Activated T-helper 2 cell treated with anti-CD3 and anti-CD28 coated beads, Interferon-gamma antibody, Interleukin-2, Interleukin-4, amounts not matched to agents 10 μg/mL and 5 μg/mL and 100 μg/mL, durations not matched to agents 14 hours and 24 hours and 36 hours (primary cell): Measurements from ENCODE around the gene OR13A1. TPM values are rescaled to one million over a fixed set of nuclear protein-coding genes. Genes with fewer than 3 reads are reported as not detected.
"Not testable (repeated sequence)": the region's sequence is repeated elsewhere in the genome, so short reads cannot be mapped to it uniquely, and the experiment has no call there.

Experiments used
- DNase-seq: peaks from one replicate; pipeline ENCODE4 v3.0.0; 2021; ENCODE audit warnings: low spot score
- H3K27ac Mint-ChIP-seq: one replicate; pipeline ENCODE4 v1.8.0; 2021; ENCODE audit warnings: mixed read lengths
- H3K27me3 Mint-ChIP-seq: one replicate; pipeline ENCODE4 v1.8.0; 2021; ENCODE audit warnings: low read depth, mixed read lengths
- H3K36me3 Mint-ChIP-seq: one replicate; pipeline ENCODE4 v1.8.0; 2021; ENCODE audit warnings: low read depth, mixed read lengths
- H3K4me1 Mint-ChIP-seq: one replicate; pipeline ENCODE4 v1.8.0; 2021; ENCODE audit warnings: low read depth, mixed read lengths
- H3K4me3 Mint-ChIP-seq: one replicate; pipeline ENCODE4 v1.8.0; 2021; ENCODE audit warnings: low read depth, mild to moderate bottlenecking, moderate library complexity, mixed read lengths
- H3K9me3 Mint-ChIP-seq: one replicate; pipeline ENCODE4 v1.8.0; 2021; ENCODE audit warnings: mixed read lengths
- intact Hi-C: fragments of 100-400 bp; cut with micrococcal nuclease; formaldehyde crosslinking; loops from one replicate; pipeline ENCODE4 v1.15.1; 2023
- total RNA-seq: library from RNA; stranded (reverse); gene quantifications from 2 replicates; pipeline ENCODE4 v1.2.3, GENCODE V29; 2022

OR13A1 gene
- total RNA-seq, 1 donor from 2014 or later, result not detected

- no peak overlapping the region for H3K4me3 Mint-ChIP-seq
These were observed 9.7 kb upstream of the OR13A1 start for GRCh38 chr10:45325116-45325515.

GRCh38 chr10:45319702-45320101, 4.3 kb upstream of the OR13A1 start:
- intact Hi-C loops, result no loop called here
- Mint-ChIP-seq H3K27me3 (peaks cover 7% of the 10 kb centered on the region), H3K9me3 (no peaks in the 10 kb centered on the region), H3K4me3 (no peak overlapping the region), H3K36me3 (no peaks in the 10 kb centered on the region), H3K4me1 (no peaks in the 10 kb centered on the region), H3K27ac (no peak overlapping the region)
- DNase-seq, result no peak

More at GRCh38 chr10:45325116-45325515, 9.7 kb upstream of the OR13A1 start:
- H3K36me3 Mint-ChIP-seq, result no peaks in the 10 kb centered on the region
- intact Hi-C loops, result no loop called here
- H3K9me3 Mint-ChIP-seq, result peaks cover 5% of the 10 kb centered on the region
- no peak for DNase-seq
- no peaks in the 10 kb centered on the region for H3K4me1 Mint-ChIP-seq
- H3K27me3 Mint-ChIP-seq, result peaks cover 8% of the 10 kb centered on the region
- H3K27ac Mint-ChIP-seq, result no peak overlapping the region

- DNase-seq, result no peak
- Mint-ChIP-seq H3K27me3 (peaks cover 14% of the 10 kb centered on the region), H3K27ac (no peak overlapping the region), H3K36me3 (no peaks in the 10 kb centered on the region), H3K9me3 (peaks cover 4% of the 10 kb centered on the region), H3K4me1 (no peaks in the 10 kb centered on the region), H3K4me3 (no peak overlapping the region)
- intact Hi-C loops, result no loop called here
These were observed 2.0 kb downstream of the OR13A1 start for GRCh38 chr10:45313264-45313873.

GRCh38 chr10:45308707-45309106, 6.7 kb downstream of the OR13A1 start:
- DNase-seq, result no peak
- H3K27me3 Mint-ChIP-seq, result peaks cover 19% of the 10 kb centered on the region
- no peaks in the 10 kb centered on the region for H3K36me3 Mint-ChIP-seq
- no peak overlapping the region for H3K27ac Mint-ChIP-seq
- H3K4me1 Mint-ChIP-seq, result no peaks in the 10 kb centered on the region
- H3K9me3 Mint-ChIP-seq, result peaks cover 4% of the 10 kb centered on the region
- no peak overlapping the region for H3K4me3 Mint-ChIP-seq
- intact Hi-C loops, result no loop called here

- H3K4me3 Mint-ChIP-seq, result no peak overlapping the region
- H3K27me3 Mint-ChIP-seq, result peaks cover 18% of the 10 kb centered on the region
- no peaks in the 10 kb centered on the region for H3K9me3 Mint-ChIP-seq
- H3K4me1 Mint-ChIP-seq, result no peaks in the 10 kb centered on the region
- intact Hi-C loops, result no loop called here
- DNase-seq, result no peak
- no peak overlapping the region for H3K27ac Mint-ChIP-seq
- H3K36me3 Mint-ChIP-seq, result no peaks in the 10 kb centered on the region
These were observed 12.8 kb downstream of the OR13A1 start for GRCh38 chr10:45302573-45302972.

- H3K4me3 Mint-ChIP-seq, DNase-seq, H3K27ac Mint-ChIP-seq, H3K36me3 Mint-ChIP-seq, H3K4me1 Mint-ChIP-seq, intact Hi-C loops, H3K9me3 Mint-ChIP-seq: not testable (repeated sequence)
- H3K27me3 Mint-ChIP-seq, result peaks cover 18% of the 10 kb centered on the region
These were observed 17.0 kb downstream of the OR13A1 start for GRCh38 chr10:45298341-45298955.

GRCh38 chr10:45294681-45295080, 20.7 kb downstream of the OR13A1 start:
- H3K27ac Mint-ChIP-seq, result no peak overlapping the region
- no peak for DNase-seq

GRCh38 chr10:45286980-45287379, 28.4 kb downstream of the OR13A1 start:
- Mint-ChIP-seq H3K4me1 (no peaks in the 10 kb centered on the region), H3K36me3 (no peaks in the 10 kb centered on the region), H3K27ac (no peak overlapping the region), H3K27me3 (peaks cover 2% of the 10 kb centered on the region), H3K9me3 (no peaks in the 10 kb centered on the region), H3K4me3 (no peak overlapping the region)
- intact Hi-C loops, result no loop called here
- no peak for DNase-seq

More at GRCh38 chr10:45294681-45295080, 20.7 kb downstream of the OR13A1 start:
- Mint-ChIP-seq H3K9me3 (no peaks in the 10 kb centered on the region), H3K36me3 (no peaks in the 10 kb centered on the region), H3K4me3 (no peak overlapping the region), H3K4me1 (no peaks in the 10 kb centered on the region), H3K27me3 (peaks cover 20% of the 10 kb centered on the region)
- intact Hi-C loops, result no loop called here

- no peak overlapping the region for H3K27ac Mint-ChIP-seq
- no peaks in the 10 kb centered on the region for H3K9me3 Mint-ChIP-seq
- no peak overlapping the region for H3K4me3 Mint-ChIP-seq
- DNase-seq, result no peak
- no peaks in the 10 kb centered on the region for H3K36me3 Mint-ChIP-seq
- intact Hi-C loops, result no loop called here
- no peaks in the 10 kb centered on the region for H3K4me1 Mint-ChIP-seq
- H3K27me3 Mint-ChIP-seq, result peaks cover 8% of the 10 kb centered on the region
These were observed 33.3 kb downstream of the OR13A1 start for GRCh38 chr10:45282061-45282460.

- intact Hi-C loops, result no loop called here
- no peaks in the 10 kb centered on the region for H3K36me3 Mint-ChIP-seq
- no peak overlapping the region for H3K27ac Mint-ChIP-seq
- H3K27me3 Mint-ChIP-seq, result peaks cover 8% of the 10 kb centered on the region
- H3K9me3 Mint-ChIP-seq, result no peaks in the 10 kb centered on the region
- H3K4me3 Mint-ChIP-seq, result no peak overlapping the region
- no peak for DNase-seq
- no peaks in the 10 kb centered on the region for H3K4me1 Mint-ChIP-seq
These were observed 35.2 kb downstream of the OR13A1 start for GRCh38 chr10:45280113-45280760.

GRCh38 chr10:45279682-45280081, 35.7 kb downstream of the OR13A1 start:
- H3K36me3 Mint-ChIP-seq, result no peaks in the 10 kb centered on the region
- H3K4me3 Mint-ChIP-seq, result no peak overlapping the region
- H3K27me3 Mint-ChIP-seq, result peaks cover 8% of the 10 kb centered on the region
- intact Hi-C loops, result no loop called here
- H3K9me3 Mint-ChIP-seq, result no peaks in the 10 kb centered on the region
- no peak overlapping the region for H3K27ac Mint-ChIP-seq
- no peaks in the 10 kb centered on the region for H3K4me1 Mint-ChIP-seq
- no peak for DNase-seq

- no peak for DNase-seq
- Mint-ChIP-seq H3K36me3 (no peaks in the 10 kb centered on the region), H3K9me3 (no peaks in the 10 kb centered on the region), H3K27ac (no peak overlapping the region), H3K4me1 (no peaks in the 10 kb centered on the region), H3K4me3 (no peak overlapping the region), H3K27me3 (peaks cover 11% of the 10 kb centered on the region)
- intact Hi-C loops, result no loop called here
These were observed 36.4 kb downstream of the OR13A1 start for GRCh38 chr10:45278860-45279498.

GRCh38 chr10:45276146-45276545, 39.3 kb downstream of the OR13A1 start:
- DNase-seq, H3K4me3 Mint-ChIP-seq, H3K27ac Mint-ChIP-seq, H3K4me1 Mint-ChIP-seq, intact Hi-C loops, H3K9me3 Mint-ChIP-seq, H3K36me3 Mint-ChIP-seq: not testable (repeated sequence)
- peaks cover 19% of the 10 kb centered on the region for H3K27me3 Mint-ChIP-seq
